CD4-positive, alpha-beta T cell (primary cell): ENCODE data around the gene MYL12A. TPM values are rescaled to one million over a fixed set of nuclear protein-coding genes. Genes with fewer than 3 reads are reported as not detected.
"Not testable (repeated sequence)": the region's sequence is repeated elsewhere in the genome, so short reads cannot be mapped to it uniquely, and the experiment has no call there.

ENCODE experiments used
- ATAC-seq: fragments of 200-7000 bp; cut with Tn5 transposase; one replicate; pipeline ENCODE4 v1.10.0; 2022; ENCODE audit warnings: mild to moderate bottlenecking; ENCODE audit not compliant: poor library complexity
- CTCF ChIA-PET: fragments of 350-600 bp; sonication (Branson Sonifier 250); formaldehyde crosslinking; loops from one replicate; lab custom pipeline; 2021; ENCODE audit warnings: antibody characterized with exemption, inconsistent platforms; lab: Charles Lee
- POLR2A ChIA-PET: fragments of 350-600 bp; sonication (Branson Sonifier 250); formaldehyde crosslinking; loops from one replicate; lab custom pipeline; 2021; ENCODE audit warnings: antibody characterized with exemption, inconsistent platforms; lab: Charles Lee
- DNase-seq, 14 experiments: peaks; one replicate each; pipeline ENCODE4 v3.0.0-alpha.2; 2013 to 2020; ENCODE audit warnings: mixed read lengths in 2 of 14
- H3K27ac ChIP-seq, 2 donors: one replicate each; pipeline versions ENCODE4 v1.5.1 to v1.7.0; 2013; ENCODE audit warnings: low read length in 2 of 2, low read depth in 1 of 2, mild to moderate bottlenecking in 1 of 2
- H3K27me3 ChIP-seq, 2 experiments: 1 replicate in 1 of 2; 2 replicates in 1 of 2; pipeline versions ENCODE4 v1.6.1 to v1.7.0; 2013; ENCODE audit warnings: low read length in 2 of 2, control low read depth in 1 of 2, mild to moderate bottlenecking in 1 of 2, moderate library complexity in 1 of 2; ENCODE audit not compliant: insufficient read depth in 2 of 2, control insufficient read depth in 1 of 2
- H3K36me3 ChIP-seq: one replicate; pipeline ENCODE4 v1.6.1; 2013; ENCODE audit warnings: low read length, control low read depth; ENCODE audit not compliant: insufficient read depth
- H3K4me1 ChIP-seq: one replicate; pipeline ENCODE4 v1.6.1; 2013; ENCODE audit warnings: low read length, control low read depth; ENCODE audit not compliant: insufficient read depth
- H3K4me3 ChIP-seq: one replicate; pipeline ENCODE4 v1.5.1; 2013; ENCODE audit warnings: mild to moderate bottlenecking, low read length, moderate library complexity
- H3K9me3 ChIP-seq, 2 experiments: 1 replicate in 1 of 2; 2 replicates in 1 of 2; pipeline versions ENCODE4 v1.6.1 to v1.7.0; 2013; ENCODE audit warnings: low read length in 2 of 2, mild to moderate bottlenecking in 2 of 2, control low read depth in 1 of 2, moderate library complexity in 1 of 2; ENCODE audit not compliant: control insufficient read depth in 1 of 2, insufficient read depth in 1 of 2
- H3K27ac Mint-ChIP-seq: one replicate; pipeline ENCODE4 v1.8.0; 2020; ENCODE audit warnings: mixed read lengths
- H3K27me3 Mint-ChIP-seq: one replicate; pipeline ENCODE4 v1.8.0; 2021; ENCODE audit warnings: mixed read lengths
- H3K36me3 Mint-ChIP-seq: one replicate; pipeline ENCODE4 v1.8.0; 2021; ENCODE audit warnings: low read depth, mixed read lengths
- H3K4me1 Mint-ChIP-seq: one replicate; pipeline ENCODE4 v1.8.0; 2021; ENCODE audit warnings: low read depth, mixed read lengths
- H3K4me3 Mint-ChIP-seq: one replicate; pipeline ENCODE4 v1.8.0; 2020; ENCODE audit warnings: mild to moderate bottlenecking, mixed read lengths
- H3K9me3 Mint-ChIP-seq: one replicate; pipeline ENCODE4 v1.8.0; 2020; ENCODE audit warnings: mixed read lengths
- intact Hi-C, 2 experiments: fragments of 100-400 bp; cut with DNase I in 1 of 2; cut with micrococcal nuclease in 1 of 2; formaldehyde crosslinking; loops; one replicate each; pipeline versions ENCODE4 v1.15.1 to v1.9.0; 2023 to 2025; cut with DNase I, micrococcal nuclease
- total RNA-seq, 174 experiments: library from RNA in 2 of 174; stranded (reverse) in 2 of 174; gene quantifications; one replicate each; pipeline ENCODE4 v1.2.3 and lab custom pipeline; 2021 to 2026
- TF ChIP-seq, protein P1 (sequence below): fragments of 200-600 bp; IDR thresholded peaks from one replicate; pipeline ENCODE4 v1.8.0; 2022; ENCODE audit warnings: antibody characterized with exemption, mild to moderate bottlenecking

The MYL12A gene
- total RNA-seq, 2 experiments from 2014 or later: 188 to 190 TPM

DNA sequence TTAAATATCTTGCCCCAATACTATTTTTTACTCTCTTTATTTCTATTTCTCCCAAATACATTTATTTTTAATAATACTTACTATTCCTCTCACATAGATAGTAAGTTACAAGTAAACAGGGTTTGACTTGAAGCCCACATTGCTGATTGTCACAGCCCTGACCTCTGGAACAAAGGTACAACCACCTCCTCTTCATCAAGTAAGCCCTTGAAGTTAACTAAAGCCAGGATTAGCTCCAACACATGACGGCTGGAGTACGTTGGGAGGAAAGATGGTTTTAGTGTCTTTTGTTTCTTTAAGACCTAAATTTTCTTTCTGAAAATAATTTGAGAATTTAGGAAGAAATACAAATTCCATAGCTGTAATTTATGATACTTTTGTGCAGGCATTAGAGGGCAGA lies 28.8 kb upstream of the MYL12A start:
- no peak overlapping the region for H3K27ac ChIP-seq
- intact Hi-C loops: no loop called here
- Mint-ChIP-seq H3K27ac (no peak overlapping the region), H3K27me3 (no peaks in the 10 kb centered on the region), H3K4me3 (no peak overlapping the region), H3K4me1 (peaks cover 6% of the 10 kb centered on the region), H3K36me3 (no peaks in the 10 kb centered on the region), H3K9me3 (no peaks in the 10 kb centered on the region)
- no peaks in the 10 kb centered on the region for H3K4me1 ChIP-seq
- ATAC-seq (no peak), DNase-seq (no peak)
- ChIA-PET POLR2A (interaction anchor here (0.8 kb wide), 1 partner anchor 27 kb away, joined by 3 read pairs; no protein-coding TSS in a partner anchor), CTCF (interaction anchor here (1.5 kb wide), 1 partner anchor 27 kb away, joined by 4 read pairs; no protein-coding TSS in a partner anchor)
- TF ChIP-seq, protein P1, sequence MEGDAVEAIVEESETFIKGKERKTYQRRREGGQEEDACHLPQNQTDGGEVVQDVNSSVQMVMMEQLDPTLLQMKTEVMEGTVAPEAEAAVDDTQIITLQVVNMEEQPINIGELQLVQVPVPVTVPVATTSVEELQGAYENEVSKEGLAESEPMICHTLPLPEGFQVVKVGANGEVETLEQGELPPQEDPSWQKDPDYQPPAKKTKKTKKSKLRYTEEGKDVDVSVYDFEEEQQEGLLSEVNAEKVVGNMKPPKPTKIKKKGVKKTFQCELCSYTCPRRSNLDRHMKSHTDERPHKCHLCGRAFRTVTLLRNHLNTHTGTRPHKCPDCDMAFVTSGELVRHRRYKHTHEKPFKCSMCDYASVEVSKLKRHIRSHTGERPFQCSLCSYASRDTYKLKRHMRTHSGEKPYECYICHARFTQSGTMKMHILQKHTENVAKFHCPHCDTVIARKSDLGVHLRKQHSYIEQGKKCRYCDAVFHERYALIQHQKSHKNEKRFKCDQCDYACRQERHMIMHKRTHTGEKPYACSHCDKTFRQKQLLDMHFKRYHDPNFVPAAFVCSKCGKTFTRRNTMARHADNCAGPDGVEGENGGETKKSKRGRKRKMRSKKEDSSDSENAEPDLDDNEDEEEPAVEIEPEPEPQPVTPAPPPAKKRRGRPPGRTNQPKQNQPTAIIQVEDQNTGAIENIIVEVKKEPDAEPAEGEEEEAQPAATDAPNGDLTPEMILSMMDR: no peak
- H3K27me3 ChIP-seq: no peaks in the 10 kb centered on the region
- H3K4me3 ChIP-seq: no peak overlapping the region
- no peaks in the 10 kb centered on the region for H3K9me3 ChIP-seq
- no peaks in the 10 kb centered on the region for H3K36me3 ChIP-seq

DNA sequence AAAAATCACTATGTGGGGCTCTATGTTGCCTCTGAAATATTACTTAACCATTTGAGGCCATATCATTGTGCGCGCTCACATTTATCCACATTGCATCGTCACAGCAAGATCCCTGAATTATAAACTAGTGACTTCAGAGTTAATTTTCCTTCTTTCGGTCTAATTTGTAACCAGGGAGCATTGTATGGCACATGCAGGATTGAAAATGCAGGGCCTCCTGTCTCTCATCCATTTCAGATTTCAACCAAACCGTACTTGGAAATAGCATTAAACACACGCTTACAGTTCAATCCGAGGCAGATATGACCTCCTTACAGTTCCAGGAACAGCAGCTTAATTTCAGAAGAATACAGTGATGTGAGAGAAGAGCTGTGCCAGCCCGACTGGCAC lies 28.4 kb upstream of the MYL12A start:
- Mint-ChIP-seq H3K4me3 (no peak overlapping the region), H3K27ac (no peak overlapping the region), H3K36me3 (no peaks in the 10 kb centered on the region), H3K4me1 (peaks cover 5% of the 10 kb centered on the region), H3K9me3 (no peaks in the 10 kb centered on the region), H3K27me3 (no peaks in the 10 kb centered on the region)
- H3K36me3 ChIP-seq: no peaks in the 10 kb centered on the region
- DNase-seq (no peak), ATAC-seq (no peak)
- H3K9me3 ChIP-seq: no peaks in the 10 kb centered on the region
- POLR2A ChIA-PET: interaction anchor here (0.8 kb wide), 1 partner anchor 27 kb away, joined by 3 read pairs; no protein-coding TSS in a partner anchor
- H3K4me3 ChIP-seq: no peak overlapping the region
- TF ChIP-seq, protein P1: no peak
- H3K27me3 ChIP-seq: no peaks in the 10 kb centered on the region
- H3K4me1 ChIP-seq: no peaks in the 10 kb centered on the region
- CTCF ChIA-PET: interaction anchor here (1.5 kb wide), 1 partner anchor 27 kb away, joined by 4 read pairs; no protein-coding TSS in a partner anchor
- intact Hi-C loops: no loop called here
- H3K27ac ChIP-seq: no peak overlapping the region

DNA sequence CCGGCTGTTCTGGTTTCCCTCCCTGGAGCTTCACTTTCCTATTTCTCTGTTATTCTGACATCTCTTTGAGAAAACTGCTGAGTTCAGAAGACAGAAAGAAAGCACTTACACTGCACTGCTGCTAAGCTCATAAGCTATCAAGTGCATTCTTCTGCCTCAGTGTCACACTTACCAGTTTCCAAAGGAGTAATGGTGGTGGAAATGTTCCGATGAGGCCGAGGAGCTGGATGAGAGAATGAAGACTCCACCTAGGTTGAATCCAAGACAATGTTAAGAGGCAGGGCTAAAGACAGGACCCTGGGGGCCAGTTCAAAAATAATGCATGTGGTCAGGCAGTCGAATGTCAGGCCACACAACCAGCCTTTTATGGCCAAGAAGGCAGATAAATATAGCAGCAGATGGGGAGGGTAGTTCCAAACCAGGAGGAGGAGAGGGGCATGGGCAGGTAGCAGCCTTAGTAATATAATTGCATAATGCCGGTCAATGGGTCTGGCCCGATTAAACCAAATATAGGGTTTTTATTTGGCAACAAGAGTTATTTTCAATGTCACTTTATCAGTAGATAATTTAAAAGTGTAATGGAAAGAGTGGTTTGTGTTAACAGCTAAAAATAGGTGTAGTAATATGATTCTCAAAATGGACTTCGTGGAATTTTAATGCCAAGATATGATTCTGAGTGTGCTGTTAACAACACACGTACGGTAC lies 27.8 kb upstream of the MYL12A start, which contains the start of gene MYOM1:
TSS of gene MYOM1 (minus strand) at position 338 of the 705 bp plus-strand sequence. CDS start 4,745 bp downstream, outside the sequence.
- H3K4me3 Mint-ChIP-seq: no peak within 1 kb of the TSS

DNA sequence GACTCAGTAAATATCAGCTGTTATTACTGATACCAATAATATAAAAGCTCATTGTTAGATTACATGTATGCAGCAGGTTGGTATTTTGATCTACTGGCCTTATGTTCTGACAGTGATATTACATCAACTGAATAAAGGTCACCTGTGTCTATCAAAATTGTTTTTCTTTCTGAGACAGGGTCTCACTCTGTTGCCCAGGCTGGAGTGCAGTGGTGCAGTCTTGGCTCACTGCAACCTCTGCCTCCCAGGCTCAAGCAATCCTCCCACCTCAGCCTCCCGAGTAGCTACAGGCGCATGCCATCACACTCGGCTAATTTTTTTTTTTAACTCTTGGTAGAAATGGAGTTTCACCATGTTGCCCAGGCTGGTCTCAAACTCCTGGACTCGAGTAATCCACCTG lies 26.7 kb upstream of the MYL12A start:
- DNase-seq, H3K4me3 Mint-ChIP-seq, H3K27me3 ChIP-seq, H3K4me1 Mint-ChIP-seq, H3K9me3 ChIP-seq, H3K9me3 Mint-ChIP-seq, H3K4me3 ChIP-seq, CTCF ChIA-PET, ATAC-seq, H3K4me1 ChIP-seq, H3K27me3 Mint-ChIP-seq, H3K27ac ChIP-seq, H3K27ac Mint-ChIP-seq, H3K36me3 Mint-ChIP-seq, H3K36me3 ChIP-seq: not testable (repeated sequence)
- POLR2A ChIA-PET: interaction anchor here (0.7 to 1.1 kb wide), 2 partner anchors 27 to 142 kb away, joined by 3 to 4 read pairs; no protein-coding TSS in a partner anchor
- intact Hi-C loops: loop anchor here in 1 of 2 experiments (5.0 kb wide), 1 partner anchor 59 kb away; no protein-coding TSS in a partner anchor

More for the DNA sequence above, 27.8 kb upstream of the MYL12A start, which contains the start of gene MYOM1:
- POLR2A ChIA-PET: interaction anchor here (0.8 kb wide), 1 partner anchor 26 kb away, joined by 3 read pairs; no protein-coding TSS in a partner anchor
- Histone ChIP-seq H3K36me3 (no peaks in the 10 kb centered on the region), H3K27ac (no peak within 1 kb of the TSS), H3K27me3 (no peaks in the 10 kb centered on the region), H3K4me1 (no peaks in the 10 kb centered on the region), H3K9me3 (no peaks in the 10 kb centered on the region), H3K4me3 (no peak within 1 kb of the TSS)
- no peaks in the 10 kb centered on the region for H3K27me3 Mint-ChIP-seq
- ATAC-seq (no peak), DNase-seq (no peak)
- intact Hi-C loops: loop anchor here in 1 of 2 experiments (5.0 kb wide), 1 partner anchor 57 kb away; no protein-coding TSS in a partner anchor
- no peak within 1 kb of the TSS for H3K27ac Mint-ChIP-seq
- CTCF ChIA-PET: interaction anchor here (1.5 kb wide), 1 partner anchor 26 kb away, joined by 4 read pairs; no protein-coding TSS in a partner anchor
- H3K9me3 Mint-ChIP-seq: no peaks in the 10 kb centered on the region
- no peaks in the 10 kb centered on the region for H3K36me3 Mint-ChIP-seq
- H3K4me1 Mint-ChIP-seq: peaks cover 5% of the 10 kb centered on the region
- TF ChIP-seq, protein P1: no peak
